Muscle of back (tissue), 11 donors: ENCODE measurements around the gene TAF1A. TPM values are rescaled to one million over a fixed set of nuclear protein-coding genes. Genes with fewer than 3 reads are reported as not detected.
A peak's percentile ranks its signal among the peaks of the same experiment; 100 is the strongest.

Experiments
- DNase-seq, 3 donors: peaks; one replicate each; pipeline versions ENCODE4 v3.0.0 to v3.0.0-alpha.2; 2013
- polyA plus RNA-seq, 10 donors: library from polyadenylated mRNA; unstranded; fragments of 120-200 nt; gene quantifications; one replicate each; pipeline ENCODE4 v1.2.1, GENCODE V29; 2013; ENCODE audit not compliant: insufficient read length in 10 of 10

Gene TAF1A
- polyA plus RNA-seq, 10 donors = 8.4 to 11.6 (median 10.0) TPM

DNA sequence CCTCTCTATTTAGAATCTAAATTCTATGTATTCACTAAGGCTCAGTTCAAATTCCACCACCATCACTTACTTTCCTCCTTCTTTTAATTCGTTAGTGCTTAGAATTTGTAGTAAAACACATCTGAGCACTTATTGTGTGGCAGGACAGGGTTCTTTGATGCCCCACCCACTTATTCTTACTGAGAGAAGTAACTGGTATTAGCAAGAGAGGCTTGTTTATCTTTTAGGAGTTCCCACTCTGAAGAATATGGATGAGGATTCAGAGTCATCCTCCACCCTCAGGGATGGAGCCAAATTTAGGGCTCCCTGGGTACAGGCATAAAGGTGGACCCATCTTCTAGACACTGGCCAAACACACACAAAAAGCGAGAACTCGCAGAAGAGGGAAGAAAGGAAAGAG, 11.5 kb upstream of the TAF1A start:
- no peak for DNase-seq

DNA sequence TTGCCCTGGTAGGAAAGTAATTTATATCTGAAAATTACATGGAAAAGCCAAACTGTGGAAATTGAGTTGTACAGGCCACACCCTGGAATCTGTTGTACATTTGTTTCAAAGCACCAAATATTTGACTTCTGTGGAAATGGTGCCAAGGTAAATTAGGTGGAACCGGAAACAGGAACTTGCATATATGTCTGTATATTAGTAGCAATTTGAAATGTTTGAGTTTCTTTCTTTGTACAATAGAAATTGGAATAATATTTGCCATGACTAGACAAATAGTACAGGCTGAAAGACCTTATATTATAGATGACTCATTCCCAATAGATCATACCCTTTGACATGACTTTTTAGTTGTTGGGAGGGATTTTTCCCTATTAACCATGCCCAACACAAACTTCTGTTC, 10.5 kb upstream of the TAF1A start:
- no peak for DNase-seq

DNA sequence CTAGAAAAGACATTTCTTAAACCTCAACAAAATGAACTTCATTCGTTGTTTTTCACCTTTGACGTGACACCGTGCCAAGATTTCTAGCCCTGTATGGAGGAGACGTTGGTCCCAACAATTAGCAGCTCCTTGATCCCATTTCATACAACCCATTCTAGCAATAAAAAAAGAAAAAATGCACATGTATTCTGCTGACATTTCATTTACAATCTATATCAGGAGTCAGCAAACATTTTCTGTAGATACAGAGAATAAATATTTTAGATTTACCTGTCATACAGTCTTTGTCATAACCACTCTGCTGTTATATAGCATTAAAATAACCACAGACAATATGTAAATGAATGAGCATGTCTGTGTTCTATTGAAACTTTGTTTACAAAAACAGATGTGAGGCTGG, 7.0 kb upstream of the TAF1A start:
- DNase-seq = no peak

DNA sequence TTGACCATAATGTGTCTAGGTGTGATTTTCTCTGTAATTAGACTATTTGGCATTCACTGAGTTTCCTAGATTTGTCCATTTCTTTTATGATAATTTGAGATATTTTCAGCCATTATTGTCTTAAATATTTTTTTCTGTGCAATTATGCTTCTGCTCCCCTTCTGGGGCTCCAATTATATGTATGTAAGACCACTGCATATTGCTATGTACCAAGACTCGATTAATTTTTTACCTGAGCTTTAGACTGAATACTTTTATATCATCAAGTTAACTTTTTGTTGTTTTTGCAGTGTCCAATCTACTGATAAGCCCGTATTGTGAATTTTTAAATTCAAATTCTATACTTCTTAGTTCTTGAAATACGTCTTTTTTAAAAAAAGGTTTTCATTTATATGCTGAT, 5.1 kb upstream of the TAF1A start:
- DNase-seq = no peak

DNA sequence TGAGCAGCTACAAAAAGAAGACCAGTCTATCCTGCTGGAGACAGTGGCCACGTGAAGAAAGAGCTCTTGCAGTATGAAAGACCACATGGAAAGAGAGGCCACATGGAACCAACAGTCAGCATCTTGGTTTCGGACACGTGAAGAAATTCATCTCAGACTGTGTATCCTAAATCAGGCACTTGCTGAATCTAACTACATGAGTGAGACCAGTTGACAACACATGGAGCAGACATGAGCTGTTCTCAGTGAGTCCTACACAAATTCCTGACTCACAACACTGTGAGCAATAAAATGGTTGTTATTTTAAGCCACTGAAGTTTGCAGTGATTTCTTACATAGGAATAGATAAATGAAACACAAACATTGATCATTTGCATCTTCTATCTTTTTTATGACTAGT, 2.4 kb upstream of the TAF1A start:
- no peak for DNase-seq

DNA sequence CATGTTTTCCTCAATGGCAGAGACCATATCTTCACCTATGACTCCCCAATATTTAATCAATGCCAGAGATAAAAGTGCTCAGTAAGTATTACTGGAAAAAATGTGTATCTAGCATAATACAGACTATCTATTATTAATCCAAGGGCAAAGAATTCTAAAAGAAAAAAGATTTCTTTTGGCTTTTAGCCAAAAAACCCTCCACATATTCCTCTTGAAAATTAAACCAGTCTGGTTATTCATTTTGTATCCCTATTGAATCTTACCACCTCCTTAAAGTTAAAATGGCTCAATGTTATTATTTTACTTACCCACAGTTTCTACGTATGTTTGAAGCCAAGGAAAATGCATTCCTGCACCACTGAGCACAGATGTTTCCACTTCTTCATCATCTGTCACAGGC, 1.6 kb downstream of the TAF1A start:
- DNase-seq = peak in 1 of 3 donors; percentile 3

DNA sequence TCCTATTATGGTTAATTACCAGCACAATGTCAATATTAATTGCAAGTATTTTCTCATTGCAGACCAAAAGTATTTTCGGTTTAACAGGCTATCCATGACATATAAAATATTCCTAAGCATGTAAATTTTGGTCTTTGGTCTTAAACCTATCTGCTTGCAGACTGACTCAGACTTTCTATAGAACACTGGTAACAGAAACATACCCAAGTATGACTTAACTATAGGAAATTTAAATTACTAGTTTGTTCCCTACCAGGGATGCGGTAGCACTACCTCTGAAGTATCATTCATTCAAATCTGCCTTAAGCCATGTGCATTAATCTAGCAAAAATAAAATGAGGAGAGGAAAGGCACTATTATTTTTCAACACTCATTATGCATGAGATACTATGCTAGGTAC, 2.9 kb downstream of the TAF1A start:
- no peak for DNase-seq

DNA sequence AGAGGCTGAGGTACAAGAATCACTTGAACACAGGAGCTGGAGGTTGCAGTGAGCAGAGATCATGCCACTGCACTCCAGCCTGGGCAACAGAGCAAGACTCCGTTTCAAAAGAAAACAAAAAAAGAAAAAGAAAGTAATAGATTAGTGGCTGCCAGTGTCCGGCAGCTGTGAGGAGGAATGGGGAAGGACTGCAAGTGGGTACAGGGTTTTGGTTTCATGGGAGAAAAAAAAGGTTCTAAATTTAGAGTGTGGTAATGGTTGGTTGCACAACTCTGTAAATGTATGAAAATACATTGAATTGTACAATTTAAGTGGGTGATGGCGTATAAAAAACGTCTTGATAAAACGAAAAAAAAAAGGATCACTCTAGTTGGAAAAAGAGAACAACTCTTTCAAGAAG, 6.7 kb downstream of the TAF1A start:
- peak in 1 of 3 donors; percentile 3 for DNase-seq

DNA sequence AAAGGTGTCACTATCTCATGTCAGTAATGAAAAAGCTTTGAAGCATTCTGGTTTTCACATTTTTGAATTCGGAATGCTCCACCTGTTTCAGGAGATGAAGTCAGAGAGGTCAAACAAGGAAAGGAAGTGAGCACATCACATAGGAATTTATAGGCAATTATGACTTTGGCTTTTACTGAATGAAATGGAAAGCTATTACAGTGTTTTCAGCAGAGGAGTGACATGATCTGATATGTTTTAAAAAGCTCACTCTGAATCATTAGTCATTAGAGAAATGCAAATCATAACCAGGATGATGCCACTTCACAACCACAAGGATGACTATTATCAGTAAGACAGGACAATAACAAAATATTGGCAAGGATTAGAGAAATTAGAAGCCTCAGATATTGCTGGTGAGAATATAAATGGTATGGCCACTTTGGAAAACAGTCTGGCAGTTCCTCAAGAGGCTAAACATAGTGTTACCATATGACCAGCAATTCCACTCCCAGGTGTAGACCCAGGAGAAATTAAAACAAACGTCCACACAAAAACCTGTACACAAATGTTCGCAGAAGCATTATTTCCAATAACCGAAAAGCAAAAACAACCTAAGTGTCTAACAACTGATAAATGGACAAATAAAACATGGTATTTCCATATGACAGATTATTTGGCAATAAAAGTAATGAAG, 7.5 kb downstream of the TAF1A start:
- DNase-seq = no peak

DNA sequence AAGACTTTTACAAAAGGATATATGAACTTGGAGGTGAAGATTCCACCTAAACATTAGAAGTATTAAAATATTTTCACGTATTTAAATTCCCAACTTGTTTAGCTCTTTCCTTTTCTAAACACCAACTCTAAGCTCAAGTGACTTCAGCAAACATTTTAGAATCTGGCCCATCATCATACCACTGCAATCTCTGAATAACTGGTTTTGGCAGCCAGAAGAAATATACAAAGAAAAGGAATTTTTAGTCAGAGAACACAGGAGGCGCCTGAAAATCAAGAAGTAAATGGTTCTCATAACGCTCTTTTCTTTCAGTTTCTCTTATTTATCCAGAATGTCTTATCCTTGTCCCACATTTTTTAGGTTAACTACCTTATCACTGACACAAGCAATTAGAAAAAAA, 10.4 kb downstream of the TAF1A start:
- no peak for DNase-seq

DNA sequence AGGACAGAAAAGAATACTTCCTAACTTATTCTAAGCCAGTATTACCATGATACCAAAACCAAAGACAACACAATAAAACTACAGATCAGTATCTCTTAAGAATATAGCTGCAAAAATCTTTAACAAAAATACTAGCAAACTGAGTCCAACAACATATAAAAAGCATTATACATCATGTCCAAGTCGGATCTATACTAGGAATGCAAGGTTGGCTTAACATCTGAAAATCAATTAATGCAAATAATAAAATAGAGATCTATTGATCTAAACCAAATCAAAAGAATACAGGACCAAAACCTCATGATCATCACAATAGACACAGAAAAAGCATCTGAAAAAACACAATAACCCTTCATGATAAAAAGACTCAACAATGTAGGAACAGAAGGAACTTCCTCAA, 18.9 kb downstream of the TAF1A start:
- no peak for DNase-seq

DNA sequence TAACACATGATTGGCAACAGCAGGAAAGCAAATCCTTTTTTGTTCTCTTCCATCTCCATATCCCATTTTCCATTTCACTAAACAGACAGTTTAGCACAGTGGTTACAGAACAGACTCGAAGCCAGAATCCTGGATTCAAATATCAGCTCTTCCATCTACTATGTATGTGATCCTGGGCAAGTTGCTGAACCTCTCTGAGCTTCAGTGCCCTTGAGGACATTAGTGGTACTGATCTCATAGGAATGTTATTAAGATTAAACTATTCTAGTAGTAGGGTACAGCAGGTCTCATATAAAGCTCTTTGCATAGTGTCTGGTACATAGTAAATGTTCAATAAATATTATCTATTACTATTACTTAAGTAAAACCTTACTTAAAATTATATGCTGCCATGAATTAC, 28.1 kb downstream of the TAF1A start:
- no peak for DNase-seq

DNA sequence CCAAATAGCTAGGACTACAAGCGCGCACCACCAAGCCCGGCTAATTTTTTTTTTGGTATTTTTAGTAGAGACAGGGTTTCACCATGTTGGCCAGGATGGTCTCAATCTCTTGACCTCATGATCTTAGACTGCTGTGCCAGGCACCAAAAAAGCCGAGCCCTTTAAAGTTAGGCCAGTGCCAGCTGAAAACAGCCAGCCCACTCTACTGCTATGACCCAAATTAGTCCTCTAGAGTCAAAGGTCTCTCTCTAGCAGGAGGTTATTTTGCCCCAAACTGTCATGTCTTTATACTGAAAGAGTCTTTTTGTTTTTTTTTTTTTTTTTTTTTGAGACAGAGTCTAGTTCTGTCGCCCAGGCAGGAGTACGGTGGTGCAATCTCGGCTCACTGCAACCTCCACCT, 32.2 kb downstream of the TAF1A start:
- no peak for DNase-seq

DNA sequence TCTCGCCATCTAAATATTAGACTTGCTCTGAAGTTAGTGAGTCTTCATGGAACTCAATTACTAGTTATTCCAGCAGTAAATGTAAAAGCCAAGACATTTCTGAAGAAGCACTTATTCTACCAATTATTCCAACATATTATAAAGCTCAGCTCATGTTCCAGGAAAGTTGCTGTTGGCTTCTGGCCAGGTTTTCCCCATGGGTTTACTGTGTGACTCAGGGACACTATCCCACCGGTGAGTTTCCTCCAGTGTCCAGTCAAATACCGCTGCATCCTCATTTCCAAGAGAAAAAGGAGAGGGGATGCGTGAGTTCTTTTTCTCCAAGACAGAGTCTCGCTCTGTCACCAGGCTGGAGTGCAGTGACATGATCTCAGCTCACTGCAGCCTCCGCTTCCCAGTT, 32.6 kb downstream of the TAF1A start:
- no peak for DNase-seq

DNA sequence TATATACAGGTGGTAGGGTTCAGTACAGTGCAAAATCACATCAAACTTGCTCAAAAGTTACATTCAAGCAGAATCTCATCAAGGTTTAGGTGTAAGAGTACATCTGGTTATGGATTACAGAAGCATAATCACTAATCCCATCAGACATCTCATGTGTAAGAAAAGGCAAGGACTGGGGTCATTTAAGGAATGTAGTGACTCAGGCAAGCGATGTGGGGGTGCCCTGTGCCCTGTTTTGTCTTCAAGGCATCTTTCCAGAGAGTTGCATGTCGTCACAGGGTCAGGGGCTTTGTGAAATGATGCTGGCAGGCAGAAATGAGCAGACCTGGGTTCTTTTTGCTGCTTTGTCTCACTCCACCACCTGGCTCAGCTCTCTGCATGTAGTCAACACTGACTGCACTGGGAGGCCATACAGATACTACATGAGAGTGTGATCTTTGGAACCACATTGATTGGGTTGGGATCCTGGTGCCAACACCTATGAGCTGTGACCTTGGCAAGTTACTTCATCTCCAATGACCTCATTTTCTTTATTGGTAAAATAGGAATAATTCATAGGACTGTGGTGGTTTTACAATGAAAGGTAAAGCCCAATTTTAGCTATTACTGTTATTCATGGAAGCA, 33.6 kb downstream of the TAF1A start:
- no peak for DNase-seq

DNA sequence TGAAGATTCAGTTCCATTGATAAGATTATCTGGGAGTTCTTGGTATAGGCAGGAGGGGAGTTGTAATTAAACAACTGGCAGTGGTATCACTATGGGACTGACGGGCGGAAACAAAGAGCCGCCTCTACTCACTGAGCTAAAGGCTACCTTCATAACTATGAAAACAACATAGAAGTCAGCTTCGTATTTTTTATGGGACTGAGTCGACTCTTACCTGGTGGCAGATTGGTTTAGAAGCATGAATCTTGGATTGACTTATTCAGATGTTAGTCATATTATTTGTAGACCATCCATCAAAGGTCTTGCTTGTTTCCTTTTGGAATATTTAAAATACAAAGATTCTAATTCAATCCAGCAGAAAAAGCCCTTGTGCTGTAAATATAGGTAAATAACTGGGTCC, 35.6 kb downstream of the TAF1A start:
- no peak for DNase-seq

DNA sequence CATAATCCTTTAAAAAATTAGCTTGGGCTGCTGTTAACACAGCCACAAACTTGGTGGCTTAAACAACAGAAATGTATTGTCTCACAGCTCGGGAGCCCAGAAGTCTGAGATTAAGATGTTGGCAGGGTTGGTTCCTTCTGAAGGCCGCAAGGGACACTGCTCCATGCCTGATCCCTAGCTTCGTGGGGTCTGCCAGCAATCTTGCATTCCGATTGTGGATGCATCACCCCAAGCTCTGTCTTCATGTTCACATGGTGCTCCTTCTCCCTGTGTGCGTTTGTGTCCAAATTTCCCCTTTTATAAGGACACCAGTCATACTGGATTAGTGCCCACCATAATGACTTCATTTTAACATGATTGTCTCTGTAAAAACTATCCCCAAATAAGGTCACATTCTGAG, 36.9 kb downstream of the TAF1A start:
- DNase-seq = no peak

DNA sequence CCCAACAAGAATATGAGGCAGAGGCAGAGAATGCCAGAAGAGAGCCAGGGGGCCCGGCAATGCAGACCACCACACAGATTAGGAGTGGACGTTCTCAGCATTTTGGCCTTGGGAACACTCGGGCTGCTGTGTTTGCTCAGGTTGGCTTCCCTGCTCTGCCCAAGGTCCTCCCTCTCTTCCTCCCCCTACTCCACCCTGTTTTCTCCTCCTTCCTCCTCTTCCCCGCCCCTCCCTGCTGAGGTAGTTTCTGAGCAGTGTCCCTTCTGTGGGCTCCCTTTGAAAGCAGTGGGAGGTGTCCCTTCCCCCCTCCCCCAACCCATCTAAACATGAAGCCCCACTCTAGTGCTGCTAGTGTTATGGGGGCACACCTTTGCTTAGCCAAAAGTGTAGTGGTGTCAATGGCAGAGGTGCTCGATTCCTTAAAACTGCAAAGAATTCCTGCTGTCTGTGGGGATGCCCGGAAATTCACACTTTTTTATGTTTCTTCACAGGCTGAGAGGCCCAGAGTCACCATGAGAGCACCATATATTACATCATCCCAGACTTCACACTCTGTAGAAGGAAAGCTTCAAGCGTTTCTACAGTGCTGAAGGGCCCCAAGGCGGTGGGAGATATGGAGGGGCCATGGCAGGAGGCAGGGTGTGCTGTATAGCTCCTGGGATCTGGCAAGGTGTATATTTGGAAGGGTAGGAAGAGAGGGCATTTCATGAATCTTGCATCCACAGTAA, 41.6 kb downstream of the TAF1A start, which contains the start of gene HHIPL2:
TSS of gene HHIPL2 (minus strand) at position 161 of the 728 bp plus-strand sequence. CDS start at position 101, 60 bp downstream.
- no peak for DNase-seq

DNA sequence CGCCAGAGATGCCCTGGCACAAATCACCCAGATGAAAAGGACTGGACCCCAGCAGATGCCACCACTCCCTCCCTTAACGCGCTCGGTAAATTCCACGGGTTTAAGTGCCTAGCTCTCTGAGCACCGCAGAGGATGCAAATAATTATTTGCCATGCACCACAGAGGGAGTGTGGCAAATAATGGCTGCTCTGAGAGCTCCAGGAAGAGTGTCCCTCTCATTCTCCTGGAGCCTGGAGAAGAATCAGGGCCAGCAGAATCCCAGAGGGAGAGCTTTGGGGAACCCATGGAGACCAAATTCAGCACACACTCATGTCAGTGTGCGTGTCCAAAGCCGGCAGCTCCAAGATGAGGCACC, 42.5 kb downstream of the TAF1A start:
- no peak for DNase-seq

DNA sequence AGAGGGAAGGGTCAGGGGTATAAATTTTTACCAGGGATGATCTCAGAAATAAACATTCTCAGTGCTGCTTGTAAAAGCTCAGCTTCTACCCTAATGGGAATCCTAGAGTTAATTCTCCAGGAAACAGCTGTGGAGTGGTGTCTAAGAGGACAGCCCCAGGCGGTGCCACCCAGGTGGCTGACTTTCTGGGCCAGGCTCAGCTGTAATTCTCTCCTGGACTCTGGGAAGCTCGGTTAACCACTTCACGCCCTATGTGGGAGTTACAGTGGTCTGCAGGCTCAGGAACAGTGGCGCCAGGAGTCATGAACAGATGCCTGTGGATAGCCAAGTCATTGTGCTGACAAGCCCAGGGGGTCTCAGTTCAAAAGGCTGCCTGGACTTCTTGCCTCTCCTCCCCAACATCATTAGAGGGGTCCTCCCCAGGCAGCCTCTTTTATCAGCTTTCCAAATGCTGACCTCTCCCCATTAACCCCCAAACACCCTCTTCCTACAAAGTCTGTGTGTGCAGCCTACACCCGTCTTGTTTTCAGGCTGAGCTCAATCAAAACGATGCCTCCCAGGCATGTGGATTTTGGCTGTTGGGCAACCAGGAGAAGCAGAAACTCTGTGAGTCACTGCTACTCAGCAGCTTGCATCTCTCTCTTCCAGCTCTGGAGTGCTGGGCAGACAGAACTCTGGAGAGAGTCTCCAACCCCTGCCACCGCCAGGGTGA, 43.0 kb downstream of the TAF1A start:
- peak in 2 of 3 donors; percentile 7 to 41 for DNase-seq

DNA sequence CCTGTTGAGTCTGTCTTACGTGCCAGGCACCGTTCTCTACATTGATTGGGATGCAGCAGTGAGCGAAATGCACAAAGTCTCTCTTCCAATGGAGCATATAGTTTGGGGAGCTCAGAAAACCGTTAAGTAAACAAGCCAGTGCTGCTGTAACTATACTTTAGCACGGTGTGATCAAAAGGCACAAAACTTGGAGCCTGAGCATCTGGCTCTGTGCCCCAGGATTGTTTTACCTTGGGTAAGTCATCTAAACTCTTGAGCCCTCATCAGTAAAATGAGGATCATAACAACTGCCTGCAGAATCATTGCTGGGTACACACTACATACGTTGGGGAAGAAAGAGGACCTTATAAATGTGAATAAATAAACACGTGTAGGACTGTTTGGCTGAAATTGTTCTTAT, 43.6 kb downstream of the TAF1A start:
- DNase-seq = no peak

DNA sequence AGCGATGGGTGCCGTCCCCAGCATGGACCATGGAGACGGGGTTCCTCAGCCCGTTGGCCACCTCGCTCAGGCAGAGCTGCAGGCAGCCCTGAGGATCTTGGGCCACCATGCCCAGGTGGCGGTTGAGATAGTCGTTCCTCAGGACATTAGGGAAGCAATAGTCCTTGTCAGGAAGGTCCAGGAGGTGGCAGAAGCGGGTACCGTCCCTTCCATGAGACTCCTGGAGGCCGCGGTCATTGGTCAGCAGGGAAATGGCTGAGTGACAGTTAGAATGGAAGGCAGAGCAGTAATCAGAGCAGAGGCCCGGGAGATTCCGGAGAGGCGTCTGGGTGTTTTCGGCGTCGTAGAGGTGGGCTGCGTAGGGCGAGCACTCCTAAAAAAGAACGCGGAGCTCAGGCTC, 45.9 kb downstream of the TAF1A start:
- DNase-seq = no peak

DNA sequence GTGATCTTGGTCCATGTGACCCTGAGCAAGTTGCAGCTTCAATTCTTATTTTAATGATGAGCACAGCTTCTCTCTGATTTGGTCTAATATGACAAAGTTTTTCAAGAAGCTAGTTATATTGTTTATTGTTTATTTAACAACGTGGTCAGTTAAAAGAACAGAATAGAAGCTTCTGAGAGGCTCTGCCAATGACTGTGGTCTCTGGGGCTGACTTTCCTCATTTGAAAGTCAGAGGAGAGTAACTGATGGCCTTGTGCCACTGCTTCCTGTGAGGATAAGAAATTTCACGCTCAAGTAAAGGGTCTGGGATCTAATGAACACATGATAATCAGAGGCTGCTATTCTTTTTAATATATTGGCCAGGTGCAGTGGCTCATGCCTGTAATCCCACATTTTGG, 49.1 kb downstream of the TAF1A start:
- DNase-seq = no peak
